HepG2 (cell line): ENCODE measurements around the gene ABCA4. TPM values are rescaled to one million over a fixed set of nuclear protein-coding genes. Genes with fewer than 3 reads are reported as not detected.

Experiments used
- BCLAF1 ChIP-seq: fragments of 450-650 bp; IDR thresholded peaks from 2 replicates; pipeline ENCODE4 v1.6.1; 2017; ENCODE audit warnings: mild to moderate bottlenecking
- HCFC1 ChIP-seq: fragments of 150-350 bp; IDR thresholded peaks from 2 replicates; pipeline ENCODE4 v1.6.1; 2014; ENCODE audit warnings: low read depth, low read length
- JDP2 ChIP-seq: sonication (generic); formaldehyde crosslinking; IDR thresholded peaks from 2 replicates; pipeline ENCODE4 v1.8.1; 2022; ENCODE audit warnings: missing genetic modification reagents, borderline replicate concordance
- KDM3A ChIP-seq: IDR thresholded peaks from 2 replicates; pipeline ENCODE4 v1.6.1; 2018; ENCODE audit warnings: low read depth, missing compliant biosample characterization
- MTA1 ChIP-seq: sonication (generic); formaldehyde crosslinking; IDR thresholded peaks from 2 replicates; pipeline ENCODE4 v1.4.0; 2020; ENCODE audit warnings: missing genetic modification reagents, mild to moderate bottlenecking, borderline replicate concordance
- TEAD3 ChIP-seq: optimal IDR thresholded peaks from 2 replicates; pipeline ENCODE3; 2016; ENCODE audit warnings: borderline replicate concordance
- ZBTB10 ChIP-seq: sonication (generic); formaldehyde crosslinking; IDR thresholded peaks from 2 replicates; pipeline ENCODE4 v1.4.0; 2020; ENCODE audit warnings: missing genetic modification reagents, borderline replicate concordance
- ZNF207 ChIP-seq: fragments of 450-650 bp; IDR thresholded peaks from 2 replicates; pipeline ENCODE4 v1.6.1; 2016; ENCODE audit warnings: antibody characterized with exemption, borderline replicate concordance
- ZNF747 ChIP-seq: sonication (generic); formaldehyde crosslinking; IDR thresholded peaks from 2 replicates; pipeline ENCODE4 v1.8.1; 2023; ENCODE audit warnings: missing genetic modification reagents, mild to moderate bottlenecking, borderline replicate concordance
- ZNF768 ChIP-seq: sonication (generic); formaldehyde crosslinking; IDR thresholded peaks from 2 replicates; pipeline ENCODE4 v1.4.0; 2020; ENCODE audit warnings: missing genetic modification reagents
- polyA plus RNA-seq, 8 experiments: library from polyadenylated mRNA; depleted of rRNA in 3 of 8; stranded (reverse) in 7 of 8; unstranded in 1 of 8; fragments of >200 nt; fragmentation: Illumina TruSeq in 4 of 8; extraction: Trizol in 4 of 8; gene quantifications; 2 replicates each; pipeline versions ENCODE4 v1.2.1 to v1.2.3, GENCODE V29; 2011 to 2016; ENCODE audit warnings: low read depth in 4 of 8, missing spikeins in 1 of 8, mixed read lengths in 1 of 8; ENCODE audit not compliant: insufficient read depth in 1 of 8
- total RNA-seq, 5 experiments: library from RNA; depleted of rRNA; stranded (reverse); fragments of >200 nt; fragmentation: Illumina TruSeq; extraction: Trizol; gene quantifications; 2 replicates each; pipeline ENCODE4 v1.2.3, GENCODE V29; 2016; ENCODE audit warnings: low read depth in 1 of 5
- TF ChIP-seq, protein P1 (sequence below), 2 experiments: fragments of 450-650 bp in 1 of 2; sonication (generic) in 1 of 2; formaldehyde crosslinking in 1 of 2; IDR thresholded peaks; 2 replicates each; pipeline versions ENCODE4 v1.6.1 to v1.8.0; 2016 to 2022; ENCODE audit warnings: antibody characterized with exemption in 1 of 2, mild to moderate bottlenecking in 1 of 2, missing genetic modification reagents in 1 of 2
- TF ChIP-seq, protein P2 (sequence below), 2 experiments: fragments of 450-650 bp in 1 of 2; sonication (generic) in 1 of 2; formaldehyde crosslinking; IDR thresholded peaks; 2 replicates each; pipeline versions ENCODE4 v1.5.0 to v1.8.0; 2020 to 2022; ENCODE audit warnings: mild to moderate bottlenecking in 1 of 2, missing genetic modification reagents in 1 of 2

The ABCA4 gene
- total and polyA plus RNA-seq, 2 of the 13 experiments (the other 11 are each of a cell fraction or from before 2014, with no cell fraction given), result 0.24 to 0.67 TPM

GRCh38 chr1:94011709-94012595, 109.0 kb downstream of the ABCA4 start (continued):
- TF ChIP-seq, protein P1, sequence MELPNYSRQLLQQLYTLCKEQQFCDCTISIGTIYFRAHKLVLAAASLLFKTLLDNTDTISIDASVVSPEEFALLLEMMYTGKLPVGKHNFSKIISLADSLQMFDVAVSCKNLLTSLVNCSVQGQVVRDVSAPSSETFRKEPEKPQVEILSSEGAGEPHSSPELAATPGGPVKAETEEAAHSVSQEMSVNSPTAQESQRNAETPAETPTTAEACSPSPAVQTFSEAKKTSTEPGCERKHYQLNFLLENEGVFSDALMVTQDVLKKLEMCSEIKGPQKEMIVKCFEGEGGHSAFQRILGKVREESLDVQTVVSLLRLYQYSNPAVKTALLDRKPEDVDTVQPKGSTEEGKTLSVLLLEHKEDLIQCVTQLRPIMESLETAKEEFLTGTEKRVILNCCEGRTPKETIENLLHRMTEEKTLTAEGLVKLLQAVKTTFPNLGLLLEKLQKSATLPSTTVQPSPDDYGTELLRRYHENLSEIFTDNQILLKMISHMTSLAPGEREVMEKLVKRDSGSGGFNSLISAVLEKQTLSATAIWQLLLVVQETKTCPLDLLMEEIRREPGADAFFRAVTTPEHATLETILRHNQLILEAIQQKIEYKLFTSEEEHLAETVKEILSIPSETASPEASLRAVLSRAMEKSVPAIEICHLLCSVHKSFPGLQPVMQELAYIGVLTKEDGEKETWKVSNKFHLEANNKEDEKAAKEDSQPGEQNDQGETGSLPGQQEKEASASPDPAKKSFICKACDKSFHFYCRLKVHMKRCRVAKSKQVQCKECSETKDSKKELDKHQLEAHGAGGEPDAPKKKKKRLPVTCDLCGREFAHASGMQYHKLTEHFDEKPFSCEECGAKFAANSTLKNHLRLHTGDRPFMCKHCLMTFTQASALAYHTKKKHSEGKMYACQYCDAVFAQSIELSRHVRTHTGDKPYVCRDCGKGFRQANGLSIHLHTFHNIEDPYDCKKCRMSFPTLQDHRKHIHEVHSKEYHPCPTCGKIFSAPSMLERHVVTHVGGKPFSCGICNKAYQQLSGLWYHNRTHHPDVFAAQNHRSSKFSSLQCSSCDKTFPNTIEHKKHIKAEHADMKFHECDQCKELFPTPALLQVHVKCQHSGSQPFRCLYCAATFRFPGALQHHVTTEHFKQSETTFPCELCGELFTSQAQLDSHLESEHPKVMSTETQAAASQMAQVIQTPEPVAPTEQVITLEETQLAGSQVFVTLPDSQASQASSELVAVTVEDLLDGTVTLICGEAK (IDR thresholded peaks at IDR 0.05), result no peak
- TF ChIP-seq, protein P1 (CRISPR knock-in tag; IDR thresholded peaks at IDR 0.05), result no peak
- TF ChIP-seq TEAD3 (CRISPR knock-in tag) (no peak), ZNF747 (CRISPR knock-in tag) (0 out of 2 replicates have a peak, but pooled peaks have one; percentile 38), ZBTB10 (CRISPR knock-in tag) (no peak), MTA1 (CRISPR knock-in tag) (no peak), ZNF207 (no peak), ZNF768 (CRISPR knock-in tag) (no peak), BCLAF1 (no peak), KDM3A (CRISPR knock-in tag) (no peak), HCFC1 (no peak), JDP2 (CRISPR knock-in tag) (no peak)
- TF ChIP-seq, protein P2, sequence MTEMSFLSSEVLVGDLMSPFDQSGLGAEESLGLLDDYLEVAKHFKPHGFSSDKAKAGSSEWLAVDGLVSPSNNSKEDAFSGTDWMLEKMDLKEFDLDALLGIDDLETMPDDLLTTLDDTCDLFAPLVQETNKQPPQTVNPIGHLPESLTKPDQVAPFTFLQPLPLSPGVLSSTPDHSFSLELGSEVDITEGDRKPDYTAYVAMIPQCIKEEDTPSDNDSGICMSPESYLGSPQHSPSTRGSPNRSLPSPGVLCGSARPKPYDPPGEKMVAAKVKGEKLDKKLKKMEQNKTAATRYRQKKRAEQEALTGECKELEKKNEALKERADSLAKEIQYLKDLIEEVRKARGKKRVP (CRISPR knock-in tag; IDR thresholded peaks at IDR 0.05), result no peak
